Panc1 (cell line): ENCODE data around the gene PUS3.

Experiments used
- CTCF ChIP-seq: fragments of 450-650 bp; IDR thresholded peaks from 2 replicates; pipeline ENCODE4 v1.5.1; 2017; ENCODE audit warnings: mild to moderate bottlenecking
- POLR2AphosphoS5 ChIP-seq: IDR thresholded peaks from 2 replicates; pipeline ENCODE4 v1.6.1; 2012; ENCODE audit warnings: mild to moderate bottlenecking, low read depth, low read length, moderate library complexity
- REST ChIP-seq, 2 experiments: IDR thresholded peaks; 2 replicates each; pipeline ENCODE4 v1.6.1; 2011 to 2012; ENCODE audit warnings: low read depth in 2 of 2, control low read depth in 1 of 2, low read length in 1 of 2, mild to moderate bottlenecking in 1 of 2, moderate library complexity in 1 of 2; ENCODE audit not compliant: insufficient read depth in 1 of 2
- TCF7L2 ChIP-seq: IDR thresholded peaks from 2 replicates; pipeline ENCODE4 v1.6.1; 2011; ENCODE audit warnings: mild to moderate bottlenecking, low read depth, low read length, inconsistent platforms

GRCh38 chr11:125947419-125948277 lies 44.6 kb upstream of the PUS3 start:
- TF ChIP-seq CTCF (no peak), REST (IDR thresholded peaks at IDR 0.05; ENCODE audit: insufficient read depth in 1 of 2, low read depth in 2 of 2, low read length in 1 of 2) (no peak), TCF7L2 (no peak), POLR2AphosphoS5 (no peak)
